ENCODE data around the gene ERICH6B.

DNA sequence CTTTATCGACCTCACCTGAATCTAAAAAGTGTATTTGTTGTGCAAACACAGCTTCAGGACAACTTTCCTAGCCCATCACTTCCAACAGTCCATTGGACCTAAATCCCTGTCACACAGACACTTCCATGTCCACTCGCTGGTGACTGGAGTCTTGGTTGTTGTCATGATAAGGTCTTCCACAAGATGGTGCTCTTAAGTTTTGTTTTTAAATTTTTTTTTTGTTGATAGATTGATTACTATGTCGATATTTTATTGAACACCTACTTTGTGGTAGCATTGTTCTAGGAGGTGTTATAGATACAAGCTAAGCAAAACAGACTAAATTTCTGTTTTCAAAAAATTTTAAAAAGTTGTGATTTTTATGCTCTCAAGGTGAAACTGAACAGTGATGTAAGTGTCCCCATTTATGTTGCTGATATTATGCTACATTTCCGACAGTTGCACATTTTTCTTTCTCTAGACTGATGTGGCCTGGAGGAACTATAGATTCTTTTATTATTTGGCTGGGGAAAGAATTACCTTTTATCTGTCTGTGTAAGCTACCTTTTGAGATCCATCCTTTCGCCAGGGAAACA is 8.1 kb upstream of the ERICH6B start:
- TF ChIP-seq TSHZ2 (CRISPR knock-in tag; IDR thresholded peaks at IDR 0.05) (no peak), PPARA (CRISPR knock-in tag; IDR thresholded peaks at IDR 0.05; ENCODE audit: borderline replicate concordance) (no peak), ARNTL (CRISPR knock-in tag; IDR thresholded peaks at IDR 0.05; ENCODE audit: borderline replicate concordance, low read depth) (no peak), PATZ1 (CRISPR knock-in tag; IDR thresholded peaks at IDR 0.05; ENCODE audit: borderline replicate concordance) (no peak)
- TF ChIP-seq, protein P1, sequence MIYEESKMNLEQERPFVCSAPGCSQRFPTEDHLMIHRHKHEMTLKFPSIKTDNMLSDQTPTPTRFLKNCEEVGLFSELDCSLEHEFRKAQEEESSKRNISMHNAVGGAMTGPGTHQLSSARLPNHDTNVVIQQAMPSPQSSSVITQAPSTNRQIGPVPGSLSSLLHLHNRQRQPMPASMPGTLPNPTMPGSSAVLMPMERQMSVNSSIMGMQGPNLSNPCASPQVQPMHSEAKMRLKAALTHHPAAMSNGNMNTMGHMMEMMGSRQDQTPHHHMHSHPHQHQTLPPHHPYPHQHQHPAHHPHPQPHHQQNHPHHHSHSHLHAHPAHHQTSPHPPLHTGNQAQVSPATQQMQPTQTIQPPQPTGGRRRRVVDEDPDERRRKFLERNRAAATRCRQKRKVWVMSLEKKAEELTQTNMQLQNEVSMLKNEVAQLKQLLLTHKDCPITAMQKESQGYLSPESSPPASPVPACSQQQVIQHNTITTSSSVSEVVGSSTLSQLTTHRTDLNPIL (CRISPR knock-in tag; IDR thresholded peaks at IDR 0.05; ENCODE audit: low read depth) = no peak

Measured in SK-N-SH treated with all-trans-retinoic acid at 6 μM for 48 hours (cell line).